Thyroid gland (tissue), 4 donors: ENCODE measurements around the gene SLC31A2.

Experiments used
- POLR2A ChIP-seq, 2 donors: fragments of 450-650 bp; IDR thresholded peaks; one replicate each; pipeline ENCODE4 v1.6.1; 2017; ENCODE audit warnings: antibody characterized with exemption in 2 of 2, mild to moderate bottlenecking in 2 of 2, moderate library complexity in 1 of 2
- TF ChIP-seq, protein P1 (sequence below), 6 experiments: fragments of 200-600 bp in 3 of 6; fragments of 450-650 bp in 3 of 6; sonication (generic) in 3 of 6; IDR thresholded peaks; one replicate each; pipeline ENCODE4 v1.5.1; 2016 to 2019; ENCODE audit warnings: antibody characterized with exemption in 6 of 6, mild to moderate bottlenecking in 2 of 6, inconsistent platforms in 1 of 6, moderate library complexity in 1 of 6

DNA sequence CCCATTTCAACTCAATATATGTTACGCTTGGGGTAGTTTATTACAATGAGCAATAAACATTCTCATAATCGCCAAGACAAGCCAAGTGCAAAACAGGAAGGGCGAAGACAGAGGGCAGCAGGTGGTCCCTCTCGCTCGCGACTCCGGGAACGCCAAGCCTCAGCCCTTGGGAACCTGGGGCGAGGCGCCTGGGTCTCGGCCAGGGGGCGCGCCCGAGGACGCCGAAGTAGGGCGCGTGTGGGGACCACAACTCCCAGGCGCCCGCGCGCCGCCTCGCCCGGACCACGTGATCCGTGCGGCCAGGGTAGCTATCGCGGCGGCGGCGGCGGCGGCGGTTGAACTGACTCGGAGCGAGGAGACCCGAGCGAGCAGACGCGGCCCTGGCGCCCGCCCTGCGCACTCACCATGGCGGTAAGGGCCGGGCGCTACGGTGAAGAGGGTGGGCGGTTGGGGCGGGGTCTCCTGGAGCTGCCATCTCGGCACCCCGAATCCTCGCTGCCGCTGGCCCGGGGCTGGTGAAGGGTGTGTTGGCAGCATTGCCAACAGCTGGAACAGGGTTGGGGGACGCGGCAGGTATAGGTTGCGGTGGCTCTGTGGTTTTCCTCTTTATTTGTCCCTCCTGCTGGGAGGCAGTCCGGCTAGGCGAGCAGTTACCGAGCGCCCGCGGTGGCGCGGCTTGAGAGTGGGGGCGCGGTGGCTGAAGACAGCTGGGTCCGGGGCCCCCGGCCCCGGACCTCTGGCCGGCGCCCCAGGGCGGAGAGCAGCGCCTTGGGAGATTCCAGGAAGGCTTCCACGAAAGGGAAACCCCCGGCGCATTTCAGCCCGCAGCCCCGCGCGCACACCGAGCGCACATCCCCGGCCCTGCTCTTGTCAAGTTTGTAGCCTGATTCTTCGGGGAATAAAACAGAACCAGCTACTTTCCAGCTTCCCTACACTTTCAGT is at the start of gene SLC31A2:
- TF ChIP-seq, protein P1, sequence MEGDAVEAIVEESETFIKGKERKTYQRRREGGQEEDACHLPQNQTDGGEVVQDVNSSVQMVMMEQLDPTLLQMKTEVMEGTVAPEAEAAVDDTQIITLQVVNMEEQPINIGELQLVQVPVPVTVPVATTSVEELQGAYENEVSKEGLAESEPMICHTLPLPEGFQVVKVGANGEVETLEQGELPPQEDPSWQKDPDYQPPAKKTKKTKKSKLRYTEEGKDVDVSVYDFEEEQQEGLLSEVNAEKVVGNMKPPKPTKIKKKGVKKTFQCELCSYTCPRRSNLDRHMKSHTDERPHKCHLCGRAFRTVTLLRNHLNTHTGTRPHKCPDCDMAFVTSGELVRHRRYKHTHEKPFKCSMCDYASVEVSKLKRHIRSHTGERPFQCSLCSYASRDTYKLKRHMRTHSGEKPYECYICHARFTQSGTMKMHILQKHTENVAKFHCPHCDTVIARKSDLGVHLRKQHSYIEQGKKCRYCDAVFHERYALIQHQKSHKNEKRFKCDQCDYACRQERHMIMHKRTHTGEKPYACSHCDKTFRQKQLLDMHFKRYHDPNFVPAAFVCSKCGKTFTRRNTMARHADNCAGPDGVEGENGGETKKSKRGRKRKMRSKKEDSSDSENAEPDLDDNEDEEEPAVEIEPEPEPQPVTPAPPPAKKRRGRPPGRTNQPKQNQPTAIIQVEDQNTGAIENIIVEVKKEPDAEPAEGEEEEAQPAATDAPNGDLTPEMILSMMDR (IDR thresholded peaks at IDR 0.05) = peak in 5 of 6 experiments; percentile 13 to 33 (median 27)
- peak; percentile 21 to 81 for TF ChIP-seq POLR2A (IDR thresholded peaks at IDR 0.05)
